Endothelial cell of umbilical vein (primary cell): ENCODE data around the gene CBFB.

Experiments
- CTCF ChIP-seq, 2 donors: IDR thresholded peaks; 1 replicate in 1 of 2; 2 replicates in 1 of 2; pipeline ENCODE4 v1.5.1; 2011; ENCODE audit warnings: low read length in 2 of 2, mild to moderate bottlenecking in 2 of 2, moderate library complexity in 2 of 2, control low read depth in 1 of 2, inconsistent platforms in 1 of 2, low read depth in 1 of 2; ENCODE audit not compliant: insufficient read depth in 1 of 2; ENCODE audit errors: extremely low read depth in 1 of 2
- EZH2 ChIP-seq: IDR thresholded peaks from 2 replicates; pipeline ENCODE4 v1.6.1; 2012; ENCODE audit warnings: borderline replicate concordance, low read depth, mild to moderate bottlenecking, moderate library complexity, low read length, inconsistent platforms; ENCODE audit not compliant: severe bottlenecking
- GATA2 ChIP-seq: IDR thresholded peaks from 2 replicates; pipeline ENCODE4 v1.7.0; 2011; ENCODE audit warnings: low read depth, mild to moderate bottlenecking, moderate library complexity, mixed read lengths, low read length; ENCODE audit not compliant: insufficient read length, insufficient read depth
- MAX ChIP-seq: IDR thresholded peaks from 2 replicates; pipeline ENCODE4 v1.6.1; 2011; ENCODE audit not compliant: insufficient read depth, insufficient read length

- TF ChIP-seq CTCF (IDR thresholded peaks at IDR 0.05; ENCODE audit: extremely low read depth in 1 of 2, insufficient read depth in 1 of 2, low read depth in 1 of 2, low read length in 2 of 2), result no peak
- TF ChIP-seq MAX, result no peak
- no peak for TF ChIP-seq GATA2
- no peak for TF ChIP-seq EZH2
Measured at GRCh38 chr16:67001726-67002125, 27.2 kb upstream of the CBFB start.
